ENCODE data around the gene KRTAP10-4.

KRTAP10-4 gene

DNA sequence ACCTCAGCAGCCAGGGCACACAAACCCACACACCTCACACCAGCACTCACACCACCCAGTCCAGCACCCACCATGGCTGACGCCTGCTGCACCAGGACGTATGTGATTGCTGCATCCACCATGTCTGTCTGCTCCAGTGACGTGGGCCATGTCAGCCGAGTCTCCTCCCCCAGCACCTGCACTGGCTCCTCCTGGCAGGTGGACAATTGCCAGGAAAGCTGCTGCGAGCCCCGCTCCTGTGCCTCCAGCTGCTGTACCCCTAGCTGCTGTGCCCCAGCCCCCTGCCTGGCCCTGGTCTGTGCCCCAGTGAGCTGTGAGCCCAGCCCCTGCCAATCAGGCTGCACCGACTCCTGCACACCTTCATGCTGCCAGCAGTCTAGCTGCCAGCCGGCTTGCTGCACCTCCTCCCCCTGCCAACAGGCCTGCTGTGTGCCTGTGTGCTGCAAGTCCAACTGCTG, 38.5 kb downstream of the KRTAP10-4 start, which contains the start of gene KRTAP10-8:
Gene KRTAP10-8, plus strand, starts transcription at position 51 of the 458 bp plus-strand sequence. Its CDS starts 22 bp downstream, at position 73.
- Histone ChIP-seq H3K27ac (no peak within 1 kb of the TSS), H3K27me3 (no peaks in the 10 kb centered on the region), H3K36me3 (no peaks in the 10 kb centered on the region), H3K4me3 (ENCODE audit: low read depth in 1 of 2, low read length in 1 of 2) (no peak within 1 kb of the TSS), H3K9me3 (no peaks in the 10 kb centered on the region), H3K4me1 (ENCODE audit: control insufficient read depth in 1 of 2, insufficient read depth in 1 of 2, low read depth in 1 of 2, low read length in 1 of 2) (peaks cover 0 to 6% of the 10 kb centered on the region in 2 experiments)
- TF ChIP-seq, protein P1, sequence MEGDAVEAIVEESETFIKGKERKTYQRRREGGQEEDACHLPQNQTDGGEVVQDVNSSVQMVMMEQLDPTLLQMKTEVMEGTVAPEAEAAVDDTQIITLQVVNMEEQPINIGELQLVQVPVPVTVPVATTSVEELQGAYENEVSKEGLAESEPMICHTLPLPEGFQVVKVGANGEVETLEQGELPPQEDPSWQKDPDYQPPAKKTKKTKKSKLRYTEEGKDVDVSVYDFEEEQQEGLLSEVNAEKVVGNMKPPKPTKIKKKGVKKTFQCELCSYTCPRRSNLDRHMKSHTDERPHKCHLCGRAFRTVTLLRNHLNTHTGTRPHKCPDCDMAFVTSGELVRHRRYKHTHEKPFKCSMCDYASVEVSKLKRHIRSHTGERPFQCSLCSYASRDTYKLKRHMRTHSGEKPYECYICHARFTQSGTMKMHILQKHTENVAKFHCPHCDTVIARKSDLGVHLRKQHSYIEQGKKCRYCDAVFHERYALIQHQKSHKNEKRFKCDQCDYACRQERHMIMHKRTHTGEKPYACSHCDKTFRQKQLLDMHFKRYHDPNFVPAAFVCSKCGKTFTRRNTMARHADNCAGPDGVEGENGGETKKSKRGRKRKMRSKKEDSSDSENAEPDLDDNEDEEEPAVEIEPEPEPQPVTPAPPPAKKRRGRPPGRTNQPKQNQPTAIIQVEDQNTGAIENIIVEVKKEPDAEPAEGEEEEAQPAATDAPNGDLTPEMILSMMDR (IDR thresholded peaks at IDR 0.05) = no peak

DNA sequence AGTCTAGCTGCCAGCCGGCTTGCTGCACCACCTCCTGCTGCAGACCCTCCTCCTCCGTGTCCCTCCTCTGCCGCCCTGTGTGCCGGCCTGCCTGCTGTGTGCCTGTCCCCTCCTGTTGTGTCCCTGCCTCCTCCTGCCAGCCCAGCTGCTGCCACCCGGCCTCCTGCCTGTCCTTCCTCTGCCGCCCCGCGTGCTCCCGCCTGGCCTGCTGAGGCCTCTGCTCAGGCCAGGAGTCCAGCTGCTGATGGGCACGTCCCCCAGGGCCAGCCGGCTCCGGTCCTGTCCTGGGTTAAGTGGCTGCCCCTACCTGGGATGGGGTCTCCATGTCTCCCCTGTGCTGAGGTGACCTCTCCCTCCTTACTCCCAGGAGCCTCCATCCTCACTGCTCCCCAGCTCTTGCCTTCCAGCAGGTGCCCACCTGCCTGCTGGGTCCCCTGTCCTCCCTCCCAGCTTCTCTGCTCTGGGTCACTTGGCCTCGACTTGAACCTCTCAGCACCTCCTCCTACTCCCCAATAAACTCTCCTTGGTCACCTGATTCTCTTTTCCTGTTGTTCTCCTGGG, 39.2 kb downstream of the KRTAP10-4 start:
- Histone ChIP-seq H3K4me1 (ENCODE audit: control insufficient read depth in 1 of 2, insufficient read depth in 1 of 2, low read depth in 1 of 2, low read length in 1 of 2) (peaks cover 6 to 13% of the 10 kb centered on the region in 2 experiments), H3K9me3 (no peaks in the 10 kb centered on the region), H3K27me3 (no peaks in the 10 kb centered on the region), H3K36me3 (no peaks in the 10 kb centered on the region), H3K4me3 (ENCODE audit: low read depth in 1 of 2, low read length in 1 of 2) (no peak overlapping the region), H3K27ac (no peak overlapping the region)
- TF ChIP-seq, protein P1 (IDR thresholded peaks at IDR 0.05) = no peak

DNA sequence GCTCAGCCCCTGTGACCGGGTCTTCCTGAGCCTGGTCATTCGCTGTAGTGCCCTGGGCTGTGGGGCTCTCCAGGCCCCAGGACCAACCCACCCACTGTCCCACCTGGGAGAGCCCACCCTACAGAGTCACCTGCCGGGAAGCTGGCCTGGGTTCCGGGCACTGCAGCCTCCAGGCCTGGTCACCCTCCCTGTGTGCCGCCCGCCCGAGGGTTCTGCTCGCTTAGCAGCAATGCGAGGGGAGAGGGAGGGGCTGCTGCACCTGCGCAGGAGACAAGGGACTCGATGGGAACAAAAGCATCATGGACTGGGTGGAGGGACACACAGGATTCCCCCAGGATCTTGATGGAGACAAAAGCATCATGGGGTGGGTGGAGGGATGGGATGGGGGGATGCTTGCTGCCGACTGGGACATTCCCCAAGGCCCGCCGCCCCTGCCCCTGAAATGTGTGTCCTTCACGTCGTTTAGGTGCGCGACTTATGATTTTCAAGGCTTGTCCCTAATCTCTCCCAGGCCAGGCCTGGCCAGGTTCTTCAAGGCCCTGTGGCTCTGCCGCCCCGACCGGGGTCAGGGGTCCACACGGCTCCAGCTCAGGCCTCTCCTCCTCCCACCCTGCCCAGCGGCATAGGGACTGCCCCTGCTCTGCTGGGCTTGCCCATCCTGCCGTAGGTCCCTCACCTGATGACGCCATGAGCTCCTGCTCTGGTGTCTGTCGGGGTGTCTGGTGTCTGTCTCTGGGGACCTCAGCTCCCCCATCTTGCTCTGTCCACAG, 40.0 kb downstream of the KRTAP10-4 start:
- TF ChIP-seq, protein P1 (IDR thresholded peaks at IDR 0.05) = no peak
- Histone ChIP-seq H3K9me3 (no peaks in the 10 kb centered on the region), H3K4me1 (ENCODE audit: control insufficient read depth in 1 of 2, insufficient read depth in 1 of 2, low read depth in 1 of 2, low read length in 1 of 2) (peaks cover 15 to 21% of the 10 kb centered on the region in 2 experiments), H3K27me3 (no peaks in the 10 kb centered on the region), H3K36me3 (no peaks in the 10 kb centered on the region), H3K4me3 (ENCODE audit: low read depth in 1 of 2, low read length in 1 of 2) (no peak overlapping the region), H3K27ac (no peak overlapping the region)

DNA sequence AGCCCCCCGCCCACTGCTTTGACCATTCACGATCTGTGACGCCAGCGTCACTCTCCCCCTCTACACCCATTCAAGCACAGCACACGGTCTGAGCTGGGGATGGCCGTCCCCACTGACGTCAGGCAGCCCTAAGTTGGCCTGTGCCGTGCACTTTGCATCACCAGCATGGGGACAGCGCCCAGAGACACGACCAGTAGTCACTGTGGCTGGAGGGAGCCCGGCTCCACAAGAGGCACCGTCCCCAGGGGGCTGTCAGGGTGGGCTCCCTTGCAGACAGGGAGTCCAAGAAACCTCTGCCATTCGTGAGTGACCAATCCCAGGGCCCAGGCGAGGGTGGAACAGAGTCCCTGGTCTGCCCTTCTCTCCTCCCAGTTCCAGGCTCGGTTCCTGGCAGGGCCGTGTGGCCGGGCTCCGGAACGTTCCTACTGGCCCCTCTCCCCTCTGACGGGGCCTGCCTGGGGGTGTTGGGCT, 40.7 kb downstream of the KRTAP10-4 start:
- Histone ChIP-seq H3K36me3 (no peaks in the 10 kb centered on the region), H3K9me3 (no peaks in the 10 kb centered on the region), H3K27me3 (no peaks in the 10 kb centered on the region), H3K27ac (no peak overlapping the region), H3K4me1 (ENCODE audit: control insufficient read depth in 1 of 2, insufficient read depth in 1 of 2, low read depth in 1 of 2, low read length in 1 of 2) (peaks cover 21 to 27% of the 10 kb centered on the region in 2 experiments), H3K4me3 (ENCODE audit: low read depth in 1 of 2, low read length in 1 of 2) (no peak overlapping the region)
- TF ChIP-seq, protein P1 (IDR thresholded peaks at IDR 0.05) = no peak

DNA sequence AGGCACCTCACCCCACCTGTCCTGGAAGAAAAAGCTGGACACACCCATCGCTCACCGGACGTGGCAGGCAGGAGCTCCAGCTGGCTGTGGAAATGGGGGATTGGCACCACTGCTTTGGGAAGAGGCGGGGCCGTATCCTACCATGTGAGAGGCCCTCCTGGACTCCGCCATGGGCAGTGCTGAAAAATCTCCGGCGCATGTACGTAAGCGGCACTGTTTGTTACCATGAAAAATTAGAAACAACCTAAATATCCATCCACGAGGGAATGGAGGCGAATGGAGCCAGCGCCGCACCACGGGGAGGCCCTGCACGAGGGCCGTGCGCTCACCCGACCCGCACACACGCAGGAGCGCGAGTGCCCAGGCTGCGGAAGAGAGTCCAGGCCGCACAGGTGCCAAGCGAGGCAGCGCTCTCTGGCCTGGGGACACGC, 41.4 kb downstream of the KRTAP10-4 start:
- H3K4me1 ChIP-seq (ENCODE audit: control insufficient read depth in 1 of 2, insufficient read depth in 1 of 2, low read depth in 1 of 2, low read length in 1 of 2) = peaks cover 28 to 35% of the 10 kb centered on the region in 2 experiments
- no peak overlapping the region for H3K4me3 ChIP-seq (ENCODE audit: low read depth in 1 of 2, low read length in 1 of 2)
- H3K27ac ChIP-seq = no peak overlapping the region
- no peaks in the 10 kb centered on the region for H3K36me3 ChIP-seq
- TF ChIP-seq, protein P1 (IDR thresholded peaks at IDR 0.05) = no peak
- no peaks in the 10 kb centered on the region for H3K27me3 ChIP-seq
- H3K9me3 ChIP-seq = no peaks in the 10 kb centered on the region
